IMR-90 (cell line): ENCODE results near the gene TRUB2.

Experiments used
- FOS ChIP-seq: fragments of 150-350 bp; IDR thresholded peaks from 2 replicates; pipeline ENCODE4 v1.6.1; 2016; ENCODE audit warnings: low read depth, low read length
- MAFK ChIP-seq: IDR thresholded peaks from 2 replicates; pipeline ENCODE4 v1.6.1; 2012; ENCODE audit warnings: low read depth, low read length, improper control_type of control experiment
- MAZ ChIP-seq: IDR thresholded peaks from 2 replicates; pipeline ENCODE4 v1.6.1; 2012; ENCODE audit warnings: low read depth, mild to moderate bottlenecking, low read length, improper control_type of control experiment, moderate library complexity, borderline replicate concordance
- NFE2L2 ChIP-seq: fragments of 150-350 bp; IDR thresholded peaks from 2 replicates; pipeline ENCODE4 v1.6.1; 2016; ENCODE audit warnings: low read depth, mild to moderate bottlenecking, low read length
- POLR2A ChIP-seq: IDR thresholded peaks from 2 replicates; pipeline ENCODE4 v1.6.1; 2012; ENCODE audit warnings: mild to moderate bottlenecking, low read depth, low read length
- RAD21 ChIP-seq: IDR thresholded peaks from 2 replicates; pipeline ENCODE4 v1.6.1; 2012; ENCODE audit warnings: low read length, improper control_type of control experiment
- RFX5 ChIP-seq: IDR thresholded peaks from 2 replicates; pipeline ENCODE4 v1.8.0; 2012; ENCODE audit warnings: low read depth, mild to moderate bottlenecking, low read length, moderate library complexity
- SMC3 ChIP-seq: fragments of 150-350 bp; IDR thresholded peaks from 2 replicates; pipeline ENCODE4 v1.6.1; 2016; ENCODE audit warnings: low read depth, mild to moderate bottlenecking, antibody characterized with exemption, low read length, moderate library complexity
- TF ChIP-seq, protein P1 (sequence below): conservative IDR thresholded peaks from 2 replicates; pipeline ENCODE4 v1.5.1; 2012; ENCODE audit warnings: mild to moderate bottlenecking, low read depth, low read length, improper control_type of control experiment
- TF ChIP-seq, protein P2 (sequence below): fragments of 150-350 bp; IDR thresholded peaks from 2 replicates; pipeline ENCODE4 v1.6.1; 2016; ENCODE audit warnings: low read depth, mild to moderate bottlenecking, low read length, moderate library complexity, borderline replicate concordance
- TF ChIP-seq, protein P3 (sequence below): fragments of 150-350 bp; IDR thresholded peaks from 2 replicates; pipeline ENCODE4 v1.6.1; 2017; ENCODE audit warnings: mild to moderate bottlenecking, antibody characterized with exemption, low read length, low read depth

DNA sequence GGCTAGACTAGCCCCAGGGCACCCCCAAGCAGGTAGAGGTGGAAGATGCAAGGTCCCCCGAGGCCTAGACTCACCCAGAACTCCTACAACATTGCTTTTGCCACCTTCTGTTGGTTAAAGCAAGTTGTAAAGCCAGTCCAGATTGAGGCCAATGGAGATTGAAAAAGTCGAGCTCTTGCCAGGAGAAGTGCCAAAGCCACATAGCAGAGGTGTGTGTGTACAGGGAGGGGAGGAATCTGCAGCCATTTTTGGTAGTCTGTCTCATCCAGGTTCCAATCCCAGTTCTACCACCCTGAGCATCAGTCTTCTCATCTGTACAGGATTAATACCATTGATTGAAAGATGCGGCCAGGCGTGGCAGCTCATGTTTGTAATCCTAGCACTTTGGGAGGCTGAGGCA is 36.6 kb upstream of the TRUB2 start:
- TF ChIP-seq, protein P1, sequence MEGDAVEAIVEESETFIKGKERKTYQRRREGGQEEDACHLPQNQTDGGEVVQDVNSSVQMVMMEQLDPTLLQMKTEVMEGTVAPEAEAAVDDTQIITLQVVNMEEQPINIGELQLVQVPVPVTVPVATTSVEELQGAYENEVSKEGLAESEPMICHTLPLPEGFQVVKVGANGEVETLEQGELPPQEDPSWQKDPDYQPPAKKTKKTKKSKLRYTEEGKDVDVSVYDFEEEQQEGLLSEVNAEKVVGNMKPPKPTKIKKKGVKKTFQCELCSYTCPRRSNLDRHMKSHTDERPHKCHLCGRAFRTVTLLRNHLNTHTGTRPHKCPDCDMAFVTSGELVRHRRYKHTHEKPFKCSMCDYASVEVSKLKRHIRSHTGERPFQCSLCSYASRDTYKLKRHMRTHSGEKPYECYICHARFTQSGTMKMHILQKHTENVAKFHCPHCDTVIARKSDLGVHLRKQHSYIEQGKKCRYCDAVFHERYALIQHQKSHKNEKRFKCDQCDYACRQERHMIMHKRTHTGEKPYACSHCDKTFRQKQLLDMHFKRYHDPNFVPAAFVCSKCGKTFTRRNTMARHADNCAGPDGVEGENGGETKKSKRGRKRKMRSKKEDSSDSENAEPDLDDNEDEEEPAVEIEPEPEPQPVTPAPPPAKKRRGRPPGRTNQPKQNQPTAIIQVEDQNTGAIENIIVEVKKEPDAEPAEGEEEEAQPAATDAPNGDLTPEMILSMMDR = no peak
- no peak for TF ChIP-seq FOS
- no peak for TF ChIP-seq POLR2A
- TF ChIP-seq NFE2L2 = no peak
- TF ChIP-seq MAZ = no peak
- TF ChIP-seq RFX5 = no peak
- TF ChIP-seq MAFK = no peak
- no peak for TF ChIP-seq SMC3
- TF ChIP-seq, protein P2, sequence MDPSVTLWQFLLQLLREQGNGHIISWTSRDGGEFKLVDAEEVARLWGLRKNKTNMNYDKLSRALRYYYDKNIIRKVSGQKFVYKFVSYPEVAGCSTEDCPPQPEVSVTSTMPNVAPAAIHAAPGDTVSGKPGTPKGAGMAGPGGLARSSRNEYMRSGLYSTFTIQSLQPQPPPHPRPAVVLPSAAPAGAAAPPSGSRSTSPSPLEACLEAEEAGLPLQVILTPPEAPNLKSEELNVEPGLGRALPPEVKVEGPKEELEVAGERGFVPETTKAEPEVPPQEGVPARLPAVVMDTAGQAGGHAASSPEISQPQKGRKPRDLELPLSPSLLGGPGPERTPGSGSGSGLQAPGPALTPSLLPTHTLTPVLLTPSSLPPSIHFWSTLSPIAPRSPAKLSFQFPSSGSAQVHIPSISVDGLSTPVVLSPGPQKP = no peak
- TF ChIP-seq, protein P3, sequence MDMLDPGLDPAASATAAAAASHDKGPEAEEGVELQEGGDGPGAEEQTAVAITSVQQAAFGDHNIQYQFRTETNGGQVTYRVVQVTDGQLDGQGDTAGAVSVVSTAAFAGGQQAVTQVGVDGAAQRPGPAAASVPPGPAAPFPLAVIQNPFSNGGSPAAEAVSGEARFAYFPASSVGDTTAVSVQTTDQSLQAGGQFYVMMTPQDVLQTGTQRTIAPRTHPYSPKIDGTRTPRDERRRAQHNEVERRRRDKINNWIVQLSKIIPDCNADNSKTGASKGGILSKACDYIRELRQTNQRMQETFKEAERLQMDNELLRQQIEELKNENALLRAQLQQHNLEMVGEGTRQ = no peak
- no peak for TF ChIP-seq RAD21
